Left lung (tissue), 10 donors: ENCODE measurements around the gene C17orf67. TPM values are rescaled to one million over a fixed set of nuclear protein-coding genes. Genes with fewer than 3 reads are reported as not detected.

Experiments
- ATAC-seq: fragments of 200-7000 bp; cut with Tn5 transposase; one replicate; pipeline ENCODE4 v1.9.1; 2020; ENCODE audit warnings: moderate library complexity
- DNase-seq, 4 donors: peaks; one replicate each; pipeline ENCODE4 v3.0.0-alpha.2; 2013 to 2020
- H3K27ac ChIP-seq, 2 donors: fragments of 200-600 bp; sonication (generic) in 1 of 2; one replicate each; pipeline versions ENCODE4 v1.5.0 to v1.8.0; 2020 to 2021
- H3K27me3 ChIP-seq, 2 donors: fragments of 200-600 bp; sonication (generic) in 1 of 2; one replicate each; pipeline versions ENCODE4 v1.5.0 to v1.8.0; 2020 to 2021
- H3K36me3 ChIP-seq, 2 donors: fragments of 200-600 bp; sonication (generic) in 1 of 2; one replicate each; pipeline versions ENCODE4 v1.5.0 to v1.8.0; 2020 to 2021
- H3K4me1 ChIP-seq, 2 donors: fragments of 200-600 bp; one replicate each; pipeline ENCODE4 v1.8.0; 2021
- H3K4me3 ChIP-seq, 2 donors: fragments of 200-600 bp; sonication (generic) in 1 of 2; one replicate each; pipeline versions ENCODE4 v1.5.0 to v1.8.0; 2020 to 2021; ENCODE audit warnings: mild to moderate bottlenecking in 1 of 2
- H3K9me3 ChIP-seq, 2 donors: fragments of 200-600 bp; sonication (generic) in 1 of 2; one replicate each; pipeline versions ENCODE4 v1.5.0 to v1.8.0; 2020 to 2021
- intact Hi-C, 2 donors: fragments of 100-400 bp; cut with DNase I; formaldehyde crosslinking; loops; one replicate each; pipeline versions ENCODE4 v1.11.2 to v1.14.2; 2022
- polyA plus RNA-seq, 6 donors: library from polyadenylated mRNA; unstranded; fragments of 120-200 nt; gene quantifications; one replicate each; pipeline ENCODE4 v1.2.1, GENCODE V29; 2013; ENCODE audit not compliant: insufficient read length in 6 of 6
- total RNA-seq, 2 donors: library from RNA; stranded (reverse); fragmentation: NEBNext Ultra II Directional; extraction: Animal tissue kit (Norgen Biotek cat#: 25700); gene quantifications; one replicate each; pipeline ENCODE4 v1.2.1, GENCODE V29; 2021
- TF ChIP-seq, protein P1 (sequence below), 2 donors: fragments of 200-600 bp; sonication (generic) in 1 of 2; IDR thresholded peaks; one replicate each; pipeline versions ENCODE4 v1.5.0 to v1.8.0; 2021; ENCODE audit warnings: antibody characterized with exemption in 2 of 2
- donor health status: DM: no; HTN: yes; CAD: no.
- donor health status: DM: no; HTN: no; CAD: no.

C17orf67 gene
- total and polyA plus RNA-seq, 8 donors: 1.6 to 5.0 (median 3.5) TPM

DNA sequence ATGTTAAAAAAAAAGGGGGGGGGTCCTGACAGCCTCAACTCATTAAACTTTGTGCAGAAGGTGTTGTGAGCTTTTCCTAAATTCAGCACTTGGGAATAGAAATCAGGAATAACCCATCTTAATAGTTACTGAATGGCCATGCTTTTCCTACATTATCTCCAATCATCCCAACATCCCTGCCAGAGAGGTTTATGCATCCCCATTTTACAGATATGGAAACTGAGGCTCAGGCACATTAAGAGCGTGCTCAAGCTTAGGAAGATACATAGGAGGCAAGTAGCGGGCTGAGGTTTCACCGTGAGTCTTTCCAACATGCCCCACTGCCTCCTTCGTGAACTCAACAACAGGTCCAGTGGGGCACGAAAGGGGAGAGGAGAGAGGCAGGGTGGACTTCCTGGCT is 78.4 kb downstream of the C17orf67 start:
- DNase-seq (no peak), ATAC-seq (no peak)
- Histone ChIP-seq H3K4me3 (no peak overlapping the region), H3K27ac (no peak overlapping the region), H3K4me1 (peaks cover 0 to 8% of the 10 kb centered on the region in 2 donors), H3K36me3 (no peaks in the 10 kb centered on the region), H3K27me3 (no peaks in the 10 kb centered on the region), H3K9me3 (no peaks in the 10 kb centered on the region)
- intact Hi-C loops: no loop called here
- TF ChIP-seq, protein P1, sequence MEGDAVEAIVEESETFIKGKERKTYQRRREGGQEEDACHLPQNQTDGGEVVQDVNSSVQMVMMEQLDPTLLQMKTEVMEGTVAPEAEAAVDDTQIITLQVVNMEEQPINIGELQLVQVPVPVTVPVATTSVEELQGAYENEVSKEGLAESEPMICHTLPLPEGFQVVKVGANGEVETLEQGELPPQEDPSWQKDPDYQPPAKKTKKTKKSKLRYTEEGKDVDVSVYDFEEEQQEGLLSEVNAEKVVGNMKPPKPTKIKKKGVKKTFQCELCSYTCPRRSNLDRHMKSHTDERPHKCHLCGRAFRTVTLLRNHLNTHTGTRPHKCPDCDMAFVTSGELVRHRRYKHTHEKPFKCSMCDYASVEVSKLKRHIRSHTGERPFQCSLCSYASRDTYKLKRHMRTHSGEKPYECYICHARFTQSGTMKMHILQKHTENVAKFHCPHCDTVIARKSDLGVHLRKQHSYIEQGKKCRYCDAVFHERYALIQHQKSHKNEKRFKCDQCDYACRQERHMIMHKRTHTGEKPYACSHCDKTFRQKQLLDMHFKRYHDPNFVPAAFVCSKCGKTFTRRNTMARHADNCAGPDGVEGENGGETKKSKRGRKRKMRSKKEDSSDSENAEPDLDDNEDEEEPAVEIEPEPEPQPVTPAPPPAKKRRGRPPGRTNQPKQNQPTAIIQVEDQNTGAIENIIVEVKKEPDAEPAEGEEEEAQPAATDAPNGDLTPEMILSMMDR (IDR thresholded peaks at IDR 0.05): no peak

DNA sequence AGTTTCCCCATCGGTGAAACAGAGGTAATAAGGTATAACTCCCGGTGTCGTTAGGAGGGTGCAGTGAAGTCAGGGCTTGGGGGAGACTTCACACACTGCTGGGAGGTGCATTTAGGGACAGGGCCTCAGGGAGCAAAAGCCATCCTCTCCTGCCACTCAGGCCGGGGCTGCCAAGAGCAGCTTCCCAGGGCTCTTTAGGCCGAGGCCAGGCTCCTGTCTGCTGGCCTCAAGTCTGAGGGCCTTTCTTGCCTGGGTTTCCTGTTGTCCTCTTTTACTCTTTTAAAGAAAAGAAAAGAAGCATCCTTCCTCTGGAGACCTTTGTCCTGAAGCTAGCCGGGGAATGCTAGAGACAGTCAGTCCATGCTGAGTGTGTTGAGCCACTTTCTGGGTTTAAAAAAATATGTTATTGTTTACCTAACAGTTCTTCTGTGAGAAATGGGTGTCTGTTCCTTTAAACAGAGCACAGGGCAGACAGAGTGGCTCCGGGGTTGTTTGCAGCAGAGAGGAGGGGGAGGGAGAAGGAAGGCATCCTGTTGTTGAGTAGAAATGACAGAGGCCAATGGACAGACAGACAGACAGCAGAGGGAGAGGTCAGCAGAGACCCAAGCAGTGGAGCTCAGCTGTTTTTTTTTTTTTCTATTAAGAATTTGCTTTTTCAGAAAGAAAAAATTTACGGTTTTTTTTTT is 79.1 kb downstream of the C17orf67 start:
- intact Hi-C loops: no loop called here
- ATAC-seq (peak; percentile 33), DNase-seq (no peak)
- Histone ChIP-seq H3K36me3 (no peaks in the 10 kb centered on the region), H3K4me3 (no peak overlapping the region), H3K9me3 (no peaks in the 10 kb centered on the region), H3K4me1 (peaks cover 0 to 8% of the 10 kb centered on the region in 2 donors), H3K27me3 (no peaks in the 10 kb centered on the region), H3K27ac (no peak overlapping the region)
- TF ChIP-seq, protein P1 (IDR thresholded peaks at IDR 0.05): no peak

DNA sequence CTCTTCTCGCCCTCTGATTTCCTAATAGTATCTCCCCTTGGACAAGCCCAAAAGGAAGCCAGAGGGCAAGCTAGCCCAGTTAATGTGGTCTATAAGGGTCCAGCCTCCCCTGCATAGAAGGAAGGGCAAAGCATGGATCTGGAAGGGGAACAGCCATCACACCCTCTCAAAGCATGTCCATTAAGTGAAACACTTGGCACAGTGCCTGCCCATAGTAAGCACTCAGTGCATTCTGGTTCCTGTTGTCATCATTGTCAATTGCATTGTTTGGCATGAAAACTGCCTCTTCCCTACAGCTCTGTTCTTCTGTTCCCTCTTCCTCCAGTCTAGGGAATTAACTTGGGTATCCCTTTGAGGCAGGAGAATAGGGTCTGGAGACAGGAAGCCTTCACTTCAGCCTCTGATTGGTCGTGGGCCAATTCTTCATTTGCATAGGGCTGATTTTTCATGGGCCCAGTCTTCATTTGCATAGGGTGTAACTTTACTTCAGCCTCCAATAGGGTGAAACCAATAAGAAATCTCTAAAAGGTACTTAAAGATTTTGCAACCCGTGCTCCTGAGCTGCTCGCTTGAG is 81.4 kb downstream of the C17orf67 start:
- ATAC-seq (no peak), DNase-seq (no peak)
- TF ChIP-seq, protein P1 (IDR thresholded peaks at IDR 0.05): no peak
- intact Hi-C loops: no loop called here
- H3K4me1 ChIP-seq: peaks cover 0 to 8% of the 10 kb centered on the region in 2 donors
- no peaks in the 10 kb centered on the region for H3K36me3 ChIP-seq
- H3K4me3 ChIP-seq: no peak overlapping the region
- no peaks in the 10 kb centered on the region for H3K9me3 ChIP-seq
- H3K27ac ChIP-seq: no peak overlapping the region
- no peaks in the 10 kb centered on the region for H3K27me3 ChIP-seq

DNA sequence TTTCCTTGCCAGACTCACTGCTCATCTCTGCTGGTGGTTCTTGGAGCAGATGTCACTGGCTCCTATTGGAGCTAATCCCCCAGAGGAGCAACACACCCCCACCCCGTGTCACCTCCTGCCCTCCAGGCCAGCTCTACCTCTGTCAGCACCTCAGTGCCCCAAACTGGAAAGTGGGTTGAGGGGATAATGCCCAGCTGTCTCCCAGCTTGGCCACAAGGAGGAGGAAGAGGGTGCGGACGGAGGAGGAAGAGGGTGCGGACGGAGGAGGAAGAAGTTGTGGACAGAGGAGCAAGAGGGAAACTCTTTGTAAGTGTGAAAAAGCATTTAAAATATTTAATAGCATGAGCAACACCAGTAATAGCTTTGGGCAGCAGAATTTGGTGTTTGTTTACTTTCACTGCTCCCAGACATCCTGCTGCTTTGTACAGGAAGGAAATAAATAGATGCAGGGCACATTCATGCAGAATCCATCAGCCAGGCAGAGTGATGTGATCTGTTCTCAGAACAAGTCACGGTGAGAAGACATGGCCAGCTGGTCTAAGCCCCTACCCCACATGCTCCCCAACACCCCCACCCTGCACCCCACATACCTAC is 82.5 kb downstream of the C17orf67 start:
- intact Hi-C loops: no loop called here
- no peak for ATAC-seq
- TF ChIP-seq, protein P1 (IDR thresholded peaks at IDR 0.05): no peak
- Histone ChIP-seq H3K9me3 (no peaks in the 10 kb centered on the region), H3K4me1 (peaks cover 0 to 8% of the 10 kb centered on the region in 2 donors), H3K27ac (no peak overlapping the region), H3K27me3 (no peaks in the 10 kb centered on the region), H3K4me3 (no peak overlapping the region), H3K36me3 (no peaks in the 10 kb centered on the region)
- DNase-seq: no peak

DNA sequence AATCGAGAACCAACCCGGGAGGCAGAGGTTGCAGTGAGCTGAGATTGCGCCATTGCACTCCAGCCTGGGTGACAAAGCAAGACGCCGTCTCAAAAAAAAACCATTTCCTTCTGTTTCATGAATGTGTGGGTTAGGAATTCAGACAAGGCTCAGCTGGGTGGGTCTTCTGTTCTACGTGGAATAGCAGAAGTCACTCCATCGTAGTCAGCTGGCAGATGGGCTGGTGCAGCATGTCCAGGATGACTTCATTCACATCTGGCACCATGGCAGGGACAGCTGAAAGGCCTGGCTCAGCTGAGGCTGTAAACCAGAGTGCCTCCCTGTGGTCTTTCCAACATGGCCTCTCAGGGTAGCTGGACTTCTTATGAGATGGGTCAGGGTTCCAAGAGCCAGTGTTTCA is 89.0 kb downstream of the C17orf67 start:
- Histone ChIP-seq H3K36me3 (no peaks in the 10 kb centered on the region), H3K27me3 (no peaks in the 10 kb centered on the region), H3K9me3 (peaks cover 0 to 8% of the 10 kb centered on the region in 2 donors), H3K27ac (no peak overlapping the region), H3K4me1 (no peaks in the 10 kb centered on the region), H3K4me3 (no peak overlapping the region)
- DNase-seq: no peak
- intact Hi-C loops: no loop called here
- TF ChIP-seq, protein P1 (IDR thresholded peaks at IDR 0.05): no peak
- no peak for ATAC-seq
